KMS-11 (cell line): ENCODE measurements around the gene DPEP1.

ENCODE experiments used
- H2AFZ ChIP-seq: fragments of 200-600 bp; sonication (generic); 2 replicates; pipeline ENCODE4 v1.6.1; 2016; ENCODE audit warnings: antibody characterized with exemption, mixed run types, low read depth
- H3K27ac ChIP-seq: fragments of 200-600 bp; sonication (generic); 2 replicates; pipeline ENCODE4 v1.6.1; 2016; ENCODE audit warnings: mild to moderate bottlenecking, mixed run types
- H3K27me3 ChIP-seq: fragments of 200-600 bp; sonication (generic); 2 replicates; pipeline ENCODE4 v1.6.1; 2017; ENCODE audit warnings: mild to moderate bottlenecking, low read depth, mixed run types, moderate library complexity; ENCODE audit not compliant: insufficient read depth
- H3K36me3 ChIP-seq: fragments of 200-600 bp; sonication (generic); 2 replicates; pipeline ENCODE4 v1.6.1; 2017; ENCODE audit warnings: mild to moderate bottlenecking, mixed run types; ENCODE audit not compliant: insufficient read depth
- H3K4me1 ChIP-seq: fragments of 200-600 bp; sonication (generic); 2 replicates; pipeline ENCODE4 v1.6.1; 2016; ENCODE audit warnings: mild to moderate bottlenecking, low read depth, mixed run types; ENCODE audit not compliant: poor library complexity, severe bottlenecking
- H3K4me2 ChIP-seq: fragments of 200-600 bp; sonication (generic); 2 replicates; pipeline ENCODE4 v1.7.0; 2016; ENCODE audit warnings: mild to moderate bottlenecking, mixed run types
- H3K4me3 ChIP-seq: fragments of 200-600 bp; sonication (generic); IDR thresholded peaks from 2 replicates; pipeline ENCODE4 v1.6.1; 2017; ENCODE audit warnings: low read depth, low read length, mixed read lengths; ENCODE audit not compliant: insufficient read depth
- H3K79me2 ChIP-seq: fragments of 200-600 bp; sonication (generic); 2 replicates; pipeline ENCODE4 v1.6.1; 2016; ENCODE audit warnings: low read depth, mixed run types; ENCODE audit not compliant: insufficient read depth
- H3K9ac ChIP-seq: fragments of 200-600 bp; sonication (generic); 2 replicates; pipeline ENCODE4 v1.6.1; 2016; ENCODE audit warnings: mild to moderate bottlenecking, mixed run types
- H4K20me1 ChIP-seq: fragments of 200-600 bp; sonication (generic); 2 replicates; pipeline ENCODE4 v1.6.1; 2016; ENCODE audit warnings: mild to moderate bottlenecking, mixed run types; ENCODE audit not compliant: insufficient read depth
- TF ChIP-seq, protein P1 (sequence below): fragments of 200-600 bp; sonication (generic); conservative IDR thresholded peaks from 2 replicates; pipeline ENCODE4 v1.6.1; 2017; ENCODE audit warnings: low read depth, mild to moderate bottlenecking, antibody characterized with exemption, low read length, moderate library complexity, mixed read lengths

DPEP1 gene

DNA sequence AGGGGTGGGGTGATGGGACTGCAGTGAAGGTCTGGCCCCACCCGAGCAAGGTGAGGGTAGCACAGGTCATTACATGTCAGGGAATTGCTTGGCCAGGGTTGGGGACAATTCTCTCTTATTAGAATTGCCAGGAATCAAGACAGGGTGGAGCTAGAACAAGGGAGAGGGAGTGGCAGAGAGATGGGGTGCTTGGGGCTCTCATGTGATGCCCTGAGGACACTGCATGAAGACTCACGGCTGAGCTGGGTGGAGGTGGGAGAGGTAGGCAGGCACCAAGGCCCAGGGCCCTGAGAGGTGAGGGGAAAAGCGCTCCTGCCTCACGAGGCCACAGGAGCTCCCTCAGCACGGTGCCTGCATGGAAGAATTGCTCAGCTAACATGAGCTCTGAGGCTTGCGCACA is 3.6 kb downstream of the DPEP1 start:
- Histone ChIP-seq H3K9ac (no peak overlapping the region), H3K27me3 (peaks cover 45% of the 10 kb centered on the region), H3K4me1 (peaks cover 6% of the 10 kb centered on the region), H3K4me2 (no peak overlapping the region), H4K20me1 (no peaks in the 10 kb centered on the region), H3K79me2 (no peaks in the 10 kb centered on the region), H2AFZ (no peak overlapping the region), H3K27ac (no peak overlapping the region), H3K36me3 (no peaks in the 10 kb centered on the region), H3K4me3 (no peak overlapping the region)
- TF ChIP-seq, protein P1, sequence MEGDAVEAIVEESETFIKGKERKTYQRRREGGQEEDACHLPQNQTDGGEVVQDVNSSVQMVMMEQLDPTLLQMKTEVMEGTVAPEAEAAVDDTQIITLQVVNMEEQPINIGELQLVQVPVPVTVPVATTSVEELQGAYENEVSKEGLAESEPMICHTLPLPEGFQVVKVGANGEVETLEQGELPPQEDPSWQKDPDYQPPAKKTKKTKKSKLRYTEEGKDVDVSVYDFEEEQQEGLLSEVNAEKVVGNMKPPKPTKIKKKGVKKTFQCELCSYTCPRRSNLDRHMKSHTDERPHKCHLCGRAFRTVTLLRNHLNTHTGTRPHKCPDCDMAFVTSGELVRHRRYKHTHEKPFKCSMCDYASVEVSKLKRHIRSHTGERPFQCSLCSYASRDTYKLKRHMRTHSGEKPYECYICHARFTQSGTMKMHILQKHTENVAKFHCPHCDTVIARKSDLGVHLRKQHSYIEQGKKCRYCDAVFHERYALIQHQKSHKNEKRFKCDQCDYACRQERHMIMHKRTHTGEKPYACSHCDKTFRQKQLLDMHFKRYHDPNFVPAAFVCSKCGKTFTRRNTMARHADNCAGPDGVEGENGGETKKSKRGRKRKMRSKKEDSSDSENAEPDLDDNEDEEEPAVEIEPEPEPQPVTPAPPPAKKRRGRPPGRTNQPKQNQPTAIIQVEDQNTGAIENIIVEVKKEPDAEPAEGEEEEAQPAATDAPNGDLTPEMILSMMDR = no peak

DNA sequence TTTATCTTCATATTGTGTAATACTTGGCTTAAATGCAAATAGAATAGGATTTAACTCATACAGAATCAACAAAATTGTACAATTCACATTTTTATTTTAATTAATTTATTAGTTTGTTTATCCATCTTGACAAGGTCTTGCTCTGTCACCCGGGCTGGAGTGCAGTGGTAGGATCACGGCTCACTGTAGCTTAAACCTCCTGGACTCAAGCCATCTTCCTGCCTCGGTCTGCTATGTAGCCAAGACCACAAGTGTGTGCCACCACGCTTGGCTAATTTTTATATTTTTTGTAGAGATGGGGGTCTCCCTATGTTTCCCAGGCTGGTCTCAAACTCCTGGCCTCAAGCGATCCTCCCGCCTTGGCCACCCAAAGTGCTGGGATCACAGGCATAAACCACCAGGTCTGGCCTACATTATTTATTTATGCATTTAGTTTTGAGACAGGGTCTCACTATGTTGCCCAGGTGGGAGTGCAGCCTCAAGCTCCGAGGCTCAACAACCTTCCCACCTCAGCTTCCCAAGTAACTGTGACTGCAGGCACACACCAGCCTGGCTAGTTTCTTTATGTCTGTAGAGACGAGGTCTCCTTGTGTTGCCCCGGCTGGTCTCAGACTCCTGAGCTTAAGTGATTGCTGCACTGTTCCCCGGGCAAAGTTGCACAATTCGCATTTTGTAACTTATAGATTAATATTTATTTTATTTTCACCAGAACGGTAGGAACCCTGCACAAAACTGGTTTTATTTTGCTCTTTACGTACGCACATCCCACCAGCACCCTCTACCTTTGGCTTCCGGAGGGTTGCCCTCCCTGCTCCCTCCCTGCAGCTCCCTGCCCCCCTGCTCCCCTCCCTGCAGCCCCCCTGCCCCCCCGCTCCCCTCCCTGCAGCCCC is 4.9 kb downstream of the DPEP1 start:
- Histone ChIP-seq H3K27ac (no peak overlapping the region), H2AFZ (no peak overlapping the region), H4K20me1 (no peaks in the 10 kb centered on the region), H3K36me3 (no peaks in the 10 kb centered on the region), H3K4me1 (peaks cover 2% of the 10 kb centered on the region), H3K4me2 (no peak overlapping the region), H3K79me2 (no peaks in the 10 kb centered on the region), H3K9ac (no peak overlapping the region), H3K27me3 (peaks cover 45% of the 10 kb centered on the region; the same call in 1 of the 2 replicates), H3K4me3 (no peak overlapping the region)
- TF ChIP-seq, protein P1 = no peak

DNA sequence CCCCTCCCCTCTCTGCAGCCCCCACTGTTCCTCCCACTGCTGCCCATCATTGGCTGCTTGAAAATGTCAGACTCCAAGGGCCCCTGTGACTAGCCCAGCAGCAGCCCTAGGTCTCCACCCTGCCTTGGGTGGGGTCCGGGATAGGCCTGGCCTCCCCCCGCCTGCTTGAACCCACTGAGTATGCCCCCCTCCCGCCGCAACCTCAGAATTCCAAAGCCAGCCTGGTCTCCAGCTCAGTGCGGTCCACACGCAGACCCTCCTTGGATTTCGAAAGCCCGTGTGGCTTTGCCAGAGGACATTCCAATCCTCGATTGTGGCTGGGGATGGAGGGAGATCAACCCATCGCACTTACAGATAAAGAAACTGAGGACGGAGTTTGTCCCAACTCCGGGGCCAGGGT is 6.4 kb downstream of the DPEP1 start:
- Histone ChIP-seq H3K36me3 (no peaks in the 10 kb centered on the region), H4K20me1 (no peaks in the 10 kb centered on the region), H3K4me3 (no peak overlapping the region), H3K4me1 (no peaks in the 10 kb centered on the region), H3K4me2 (no peak overlapping the region), H3K9ac (no peak overlapping the region), H2AFZ (no peak overlapping the region), H3K27ac (no peak overlapping the region), H3K27me3 (peaks cover 56% of the 10 kb centered on the region), H3K79me2 (no peaks in the 10 kb centered on the region)
- TF ChIP-seq, protein P1 = no peak

DNA sequence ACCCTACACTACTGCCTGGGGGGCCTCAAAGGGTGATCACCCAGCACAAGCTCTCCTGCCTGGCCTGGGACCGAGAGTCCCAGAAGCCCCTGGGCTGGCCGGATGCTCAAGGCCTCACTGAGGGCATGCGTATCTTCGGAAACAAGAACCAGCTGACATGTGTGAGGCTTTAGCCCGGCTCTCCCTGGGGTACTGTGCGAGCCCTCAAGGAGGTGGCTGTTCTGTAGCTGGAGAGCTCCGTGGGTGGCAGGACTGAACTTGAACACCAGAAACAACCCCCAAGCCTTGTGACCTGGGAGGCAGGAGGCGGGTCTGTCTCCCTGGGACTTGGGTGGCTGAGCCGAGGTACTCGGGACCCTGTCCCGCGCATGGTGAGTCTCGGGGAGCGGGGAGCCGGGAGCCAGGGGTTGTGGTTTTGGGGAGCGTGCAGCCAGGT is 7.0 kb downstream of the DPEP1 start:
- Histone ChIP-seq H3K36me3 (no peaks in the 10 kb centered on the region), H3K27me3 (peaks cover 61% of the 10 kb centered on the region), H3K27ac (no peak overlapping the region), H3K4me2 (no peak overlapping the region), H3K4me1 (no peaks in the 10 kb centered on the region), H4K20me1 (no peaks in the 10 kb centered on the region), H3K79me2 (no peaks in the 10 kb centered on the region), H2AFZ (no peak overlapping the region), H3K4me3 (no peak overlapping the region), H3K9ac (no peak overlapping the region)
- TF ChIP-seq, protein P1 = no peak
